GM08714 (cell line): ENCODE data around the gene KDM5B.

Experiments
- H3K4me3 ChIP-seq: fragments of 200-500 bp; sonication (Bioruptor generic); 2 replicates; pipeline ENCODE4 v1.5.1; 2014; ENCODE audit warnings: mild to moderate bottlenecking, low read length, inconsistent platforms
- ZNF274 ChIP-seq: IDR thresholded peaks from 2 replicates; pipeline ENCODE4 v1.6.1; 2012; ENCODE audit warnings: mild to moderate bottlenecking, low read depth, low read length

The KDM5B gene

DNA sequence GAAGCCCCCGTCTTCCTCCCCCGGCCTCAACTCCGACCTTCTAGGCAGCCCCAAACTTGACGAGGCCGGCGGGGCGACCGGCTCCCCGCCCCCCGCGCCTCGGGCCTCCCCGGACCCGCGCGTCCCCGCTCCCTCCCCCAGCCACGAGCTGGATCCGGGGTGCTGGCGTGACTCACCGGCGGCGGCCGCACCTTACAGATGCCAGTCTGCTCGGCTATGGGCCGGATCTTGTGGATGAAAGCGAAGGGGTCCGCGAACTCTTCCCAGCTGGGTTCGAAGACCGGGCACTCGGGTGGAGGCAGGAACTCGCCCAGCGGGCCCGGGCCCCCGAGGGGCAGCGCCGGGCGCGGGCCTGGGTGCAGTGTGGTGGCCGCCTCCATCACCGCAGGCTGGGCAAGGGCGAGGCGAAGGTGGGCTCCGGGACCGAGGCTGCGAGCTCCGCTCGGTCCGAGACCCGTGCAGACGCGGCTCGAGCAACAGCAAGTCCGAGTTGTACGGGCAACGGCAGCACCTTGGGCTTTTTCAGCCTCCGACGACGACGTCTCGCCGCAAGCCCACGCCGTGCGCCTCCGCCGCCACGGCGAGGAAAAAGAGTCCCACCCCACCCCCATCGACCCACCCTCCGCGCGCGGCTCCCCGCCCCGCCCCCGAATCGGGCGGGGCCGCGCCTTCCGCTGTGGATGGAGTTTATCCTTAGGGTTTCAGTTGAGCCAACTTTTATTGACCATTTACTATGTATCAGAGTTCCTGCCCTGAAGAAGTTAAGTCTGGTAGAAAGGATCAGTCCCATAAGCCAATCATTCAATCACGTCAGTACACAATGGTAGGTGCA is at the start of gene KDM5B:
TSS of gene KDM5B (minus strand) at position 496 of the 832 bp plus-strand sequence. CDS start at position 380, 116 bp downstream.
- TF ChIP-seq ZNF274 = no peak
- peak within 1 kb of the TSS; percentile 89 for H3K4me3 ChIP-seq

DNA sequence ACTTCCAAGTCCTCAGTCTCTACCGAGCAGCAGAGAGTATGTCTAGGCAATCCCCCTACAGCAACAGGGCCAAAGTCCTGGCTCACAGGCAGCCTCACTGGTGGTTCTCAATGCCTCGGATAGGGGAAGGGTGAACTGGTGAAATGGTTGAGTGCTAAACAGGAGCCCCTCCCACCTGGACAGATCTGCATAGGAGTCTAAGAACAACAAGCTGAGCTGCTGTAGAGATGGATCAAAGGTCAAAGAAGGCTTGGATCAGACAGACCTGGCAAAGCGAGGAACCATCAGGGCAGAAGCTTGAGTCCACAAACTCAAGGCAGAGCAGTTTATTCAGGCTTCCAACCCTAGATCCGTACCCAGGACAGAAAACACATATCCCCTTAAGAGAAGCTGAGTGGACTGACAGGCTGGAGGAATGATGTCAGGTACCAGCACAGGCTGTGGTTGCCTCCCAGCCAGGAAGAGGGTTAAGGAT is 49.0 kb upstream of the KDM5B start:
- no peak overlapping the region for H3K4me3 ChIP-seq
- no peak for TF ChIP-seq ZNF274

DNA sequence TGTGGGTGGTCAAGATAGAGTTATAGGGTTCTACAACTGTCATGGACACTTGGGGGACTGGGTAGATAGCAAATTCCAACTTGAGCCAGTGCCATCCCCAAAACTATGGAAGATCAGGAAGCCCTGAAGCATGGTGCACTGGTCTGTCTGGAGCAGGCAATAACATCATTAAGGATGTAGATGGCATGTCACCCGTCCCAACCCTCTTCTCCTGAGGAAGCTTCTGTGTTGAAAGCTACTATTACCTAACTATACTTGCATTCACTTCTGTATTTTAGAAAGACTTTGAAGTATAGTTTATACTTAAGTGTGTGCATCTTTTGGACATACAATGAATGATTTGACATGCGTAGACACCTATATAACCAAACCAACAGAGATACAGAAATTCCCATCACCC is 47.8 kb upstream of the KDM5B start:
- TF ChIP-seq ZNF274 = no peak
- H3K4me3 ChIP-seq = no peak overlapping the region

DNA sequence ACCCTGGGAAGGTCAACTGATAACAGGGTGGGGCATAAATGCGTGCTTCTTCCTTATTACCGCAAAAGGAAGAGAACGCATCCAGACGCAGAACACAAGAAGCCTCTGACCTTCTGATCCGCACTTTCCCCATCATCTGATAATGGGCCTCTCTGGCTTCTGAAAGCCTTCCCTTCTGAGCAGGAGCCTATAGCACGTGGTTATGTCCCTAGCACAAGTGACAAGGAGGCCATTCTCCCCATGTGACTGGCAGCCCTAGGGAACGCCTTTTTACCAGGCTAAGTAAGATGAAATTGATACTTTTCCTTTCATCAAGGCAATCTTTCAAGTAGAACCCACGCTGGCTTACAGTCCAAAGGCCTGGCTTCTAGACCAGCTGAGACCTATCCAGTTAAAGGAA is 46.6 kb upstream of the KDM5B start:
- TF ChIP-seq ZNF274 = no peak

DNA sequence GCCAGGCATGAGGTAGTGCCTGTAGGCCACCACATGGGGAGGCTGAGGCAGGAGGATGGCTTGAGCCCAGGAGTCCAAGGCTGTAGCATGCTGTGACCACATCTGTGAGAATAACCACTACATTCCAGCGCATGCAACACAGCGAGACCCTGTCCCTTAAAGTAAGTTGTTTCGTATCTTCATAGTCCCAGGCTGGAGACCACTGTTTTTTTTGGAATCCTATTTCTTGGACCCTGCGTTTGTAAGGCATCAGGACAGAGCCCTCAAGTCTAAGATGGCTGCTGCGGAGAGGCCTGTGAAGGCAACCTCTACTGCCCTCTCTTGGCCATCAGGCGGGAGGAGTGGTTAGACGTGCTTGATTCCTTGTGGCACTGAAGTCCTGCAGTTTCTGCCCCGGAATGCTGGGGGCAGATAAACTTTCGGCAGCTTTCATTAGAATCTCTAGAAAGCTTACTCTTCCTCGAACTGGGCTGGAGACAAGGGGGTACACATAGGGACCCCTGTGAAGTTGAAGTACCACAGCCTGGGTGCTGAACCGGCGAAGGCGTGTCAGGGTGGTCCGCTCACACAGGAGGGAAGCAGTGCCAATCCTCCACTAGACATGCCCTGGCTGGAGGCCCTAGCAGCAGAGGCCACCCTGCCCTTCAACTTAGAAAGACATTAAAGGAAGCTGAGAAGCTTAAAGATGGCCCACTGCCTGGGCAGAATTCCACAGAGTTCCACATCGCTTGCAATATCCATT is 44.1 kb upstream of the KDM5B start:
- H3K4me3 ChIP-seq = no peak overlapping the region

More for the DNA sequence above, 46.6 kb upstream of the KDM5B start:
- H3K4me3 ChIP-seq = no peak overlapping the region

DNA sequence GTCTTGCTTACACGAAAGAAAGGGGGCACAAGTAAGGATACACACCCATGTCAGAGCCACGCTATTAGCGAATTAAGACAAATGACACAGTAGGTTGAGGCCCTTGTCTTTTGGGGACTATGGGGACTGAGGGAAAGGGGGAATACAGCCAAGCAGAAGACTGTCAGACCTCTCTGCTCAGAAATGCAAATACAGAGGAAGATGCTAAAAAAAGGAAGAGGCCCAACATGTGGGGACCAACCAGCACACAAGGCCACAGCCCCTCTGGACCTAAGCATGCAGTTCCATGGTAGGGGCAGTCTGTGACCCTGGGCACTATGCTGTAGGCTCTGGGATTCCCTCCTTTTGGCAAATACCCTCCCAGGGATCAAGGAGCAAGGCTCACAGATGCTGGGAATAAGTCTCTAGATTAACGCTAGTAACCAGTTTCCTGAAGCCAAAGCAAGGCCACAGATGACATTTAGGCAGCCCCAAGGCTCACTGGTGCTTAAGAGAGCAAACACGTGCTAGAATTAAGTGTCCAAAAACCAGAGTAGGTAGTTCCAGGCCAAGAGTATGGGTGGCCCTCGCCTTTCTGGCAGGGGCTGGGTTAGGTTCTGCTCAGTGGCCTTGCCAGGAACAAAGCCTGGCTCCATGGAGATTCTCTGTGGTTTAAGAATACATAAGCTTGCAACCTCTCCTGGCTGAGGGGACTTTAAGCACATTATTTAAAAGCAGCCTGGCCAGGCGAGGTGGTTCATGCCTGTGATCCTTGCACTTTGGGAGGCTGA is 42.6 kb upstream of the KDM5B start:
- no peak for TF ChIP-seq ZNF274
- H3K4me3 ChIP-seq = no peak overlapping the region

More for the DNA sequence above, 44.1 kb upstream of the KDM5B start:
- TF ChIP-seq ZNF274 = no peak

DNA sequence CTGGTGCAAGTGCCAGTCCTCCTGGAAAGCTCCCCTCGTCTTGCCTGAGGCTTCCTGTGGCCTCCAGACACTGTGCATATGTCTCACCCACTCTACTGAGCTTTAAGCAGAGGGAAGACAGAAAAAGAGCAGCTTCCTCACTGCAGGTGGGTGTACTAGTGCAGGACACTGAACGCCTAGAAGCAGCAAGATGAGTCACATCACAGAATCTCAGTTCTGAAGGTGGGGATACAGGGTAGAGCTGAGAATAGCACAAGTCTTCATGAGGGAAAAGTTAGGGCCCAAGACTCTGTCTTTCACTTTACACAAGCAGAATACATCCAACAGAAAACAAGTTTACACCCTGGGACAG is 39.9 kb upstream of the KDM5B start:
- no peak overlapping the region for H3K4me3 ChIP-seq
- TF ChIP-seq ZNF274 = no peak

DNA sequence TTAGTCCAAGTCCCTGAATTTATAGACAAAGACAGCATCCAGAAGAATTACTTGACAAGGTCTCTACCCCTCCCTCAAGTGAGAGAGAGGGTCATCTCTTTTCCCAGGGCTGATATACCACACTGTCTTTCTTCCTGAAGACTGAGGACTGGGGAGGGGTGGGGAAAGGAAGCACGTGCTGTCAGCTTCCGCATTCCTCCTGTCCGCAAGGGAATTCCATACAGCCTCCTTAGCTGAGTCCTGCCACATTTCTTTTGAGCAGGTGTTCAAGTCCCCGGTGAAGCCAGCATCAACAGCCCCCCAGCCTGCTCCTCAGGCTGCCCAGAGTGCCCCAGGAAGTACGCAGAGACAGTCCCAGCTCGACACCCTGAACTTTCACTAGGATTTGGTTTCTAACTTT is 36.7 kb upstream of the KDM5B start:
- TF ChIP-seq ZNF274 = no peak
- no peak overlapping the region for H3K4me3 ChIP-seq

DNA sequence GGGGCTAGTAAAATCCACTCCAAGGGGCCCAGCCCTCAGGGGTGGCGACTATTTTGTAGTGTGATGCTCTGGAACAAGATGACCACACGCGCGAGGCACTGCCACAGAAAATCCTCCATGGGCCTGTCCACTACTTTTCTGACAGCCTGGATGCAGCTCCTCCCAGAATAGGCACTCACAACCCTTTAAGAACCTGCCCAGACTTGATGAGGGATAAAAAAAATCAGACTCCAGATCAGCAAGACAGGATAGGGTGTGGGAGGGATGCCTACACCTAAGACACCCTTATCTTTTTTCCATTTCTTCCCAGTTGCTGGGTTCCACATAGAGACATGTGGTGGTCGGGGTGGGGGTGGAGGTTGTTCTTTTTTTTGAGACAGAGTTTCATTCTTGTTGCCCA is 36.0 kb upstream of the KDM5B start:
- no peak overlapping the region for H3K4me3 ChIP-seq
- TF ChIP-seq ZNF274 = no peak

DNA sequence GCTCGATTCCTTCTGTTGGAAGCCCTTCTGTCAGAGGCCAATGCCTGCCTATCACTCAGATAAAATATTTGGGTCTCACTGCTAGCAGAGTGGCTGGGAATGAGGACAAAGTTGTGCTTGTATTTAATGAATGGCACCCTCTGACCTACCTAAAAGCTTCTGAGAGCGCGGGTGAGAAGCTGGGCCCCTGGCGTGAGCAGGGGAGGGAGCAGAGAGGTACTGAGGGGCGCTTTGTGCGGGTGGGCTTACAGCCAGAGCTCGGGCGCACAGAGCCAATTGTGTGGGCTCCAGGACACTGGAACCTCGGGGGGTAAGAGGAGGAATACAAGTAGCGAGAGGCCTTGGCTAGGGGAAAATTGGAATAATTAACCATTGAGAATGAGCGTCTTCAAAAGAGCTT is 34.9 kb upstream of the KDM5B start:
- no peak overlapping the region for H3K4me3 ChIP-seq
- TF ChIP-seq ZNF274 = no peak

DNA sequence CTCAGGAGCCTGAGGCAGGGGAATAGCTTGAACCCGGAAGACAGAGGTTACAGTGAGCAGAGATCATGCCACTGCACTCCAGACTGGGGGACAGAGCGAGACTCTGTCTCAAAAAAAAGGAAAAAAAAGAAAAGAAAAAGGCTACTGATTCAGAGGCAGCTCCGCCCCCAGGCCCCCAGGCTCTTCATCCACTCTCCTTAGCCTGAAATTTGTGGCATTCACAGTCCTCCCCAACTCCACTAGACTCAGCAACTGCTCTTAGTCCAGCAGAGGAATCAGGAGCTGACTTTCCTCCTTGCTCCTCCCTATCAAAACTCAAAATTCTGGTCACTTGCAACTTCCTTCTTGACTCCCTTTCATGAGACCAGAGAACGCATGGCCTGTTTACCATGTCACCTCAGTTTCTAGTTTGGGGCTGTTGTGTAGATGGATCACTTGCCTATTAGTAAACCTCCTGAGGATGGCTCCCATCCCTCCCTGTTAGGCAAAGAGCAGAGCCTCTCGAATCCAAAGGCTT is 29.6 kb upstream of the KDM5B start:
- H3K4me3 ChIP-seq = no peak overlapping the region
- no peak for TF ChIP-seq ZNF274

DNA sequence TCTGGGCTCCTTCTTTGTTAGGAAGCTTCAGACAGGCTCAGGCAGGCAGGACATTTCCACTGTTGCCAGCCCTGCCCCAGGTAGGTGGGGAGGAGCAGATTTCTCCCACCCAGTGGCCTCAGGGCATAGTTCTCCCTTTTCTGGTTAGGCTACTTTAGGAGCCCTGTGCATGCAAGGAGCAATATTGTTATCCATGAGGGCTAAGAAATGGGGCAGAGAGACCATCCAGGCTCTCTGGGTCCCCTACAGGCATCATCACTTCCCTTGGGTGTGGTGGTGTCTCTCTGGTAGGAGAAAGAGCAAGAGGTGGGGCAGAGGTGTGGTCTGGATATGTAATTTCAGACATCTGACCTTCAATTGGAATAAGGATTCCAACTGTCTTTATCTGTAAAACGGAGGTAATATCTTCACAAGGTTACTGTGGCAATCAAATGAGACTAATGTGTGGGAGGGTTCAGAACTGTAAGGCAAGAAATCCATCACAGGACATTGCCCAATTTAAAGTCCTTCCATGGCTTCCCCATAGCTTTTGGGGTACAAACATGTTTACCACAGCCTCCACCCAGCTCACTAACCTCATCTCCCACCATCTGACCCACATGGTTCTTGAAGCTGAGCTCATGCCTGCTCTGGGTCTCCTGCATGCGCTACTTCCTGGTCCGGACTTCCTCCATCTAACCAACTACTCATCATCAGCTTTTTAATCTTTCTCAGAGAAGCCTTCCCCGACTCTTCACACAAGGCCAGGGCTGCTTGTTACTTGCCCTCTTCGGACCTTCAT is 28.6 kb upstream of the KDM5B start:
- TF ChIP-seq ZNF274 = no peak
- H3K4me3 ChIP-seq = no peak overlapping the region

DNA sequence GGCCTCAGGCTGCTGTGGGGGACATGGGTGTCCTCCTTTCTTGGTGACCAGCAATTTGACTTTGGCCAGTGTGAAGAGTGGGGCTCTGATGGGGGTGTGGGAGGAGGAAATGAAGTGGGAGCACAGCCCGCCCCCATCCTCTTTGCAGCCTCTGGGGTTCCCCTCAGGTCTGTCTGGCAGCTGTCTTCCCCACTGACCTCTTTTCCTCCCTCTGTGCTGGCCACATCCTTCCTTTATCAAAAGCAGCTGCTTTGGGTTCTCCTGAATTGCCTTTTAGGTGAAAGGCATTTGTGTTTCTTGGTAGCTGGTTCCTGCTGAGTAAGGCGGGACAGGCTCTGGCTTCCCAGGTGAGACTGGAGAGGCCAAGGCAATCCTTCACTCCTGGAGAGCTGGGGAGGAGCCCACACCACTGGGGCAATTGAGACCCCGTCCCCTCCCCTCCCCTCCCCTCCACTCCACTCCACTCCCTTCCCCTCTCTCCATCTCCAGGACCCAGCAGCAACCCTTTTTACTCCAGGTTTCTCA is 27.4 kb upstream of the KDM5B start:
- no peak for TF ChIP-seq ZNF274
- H3K4me3 ChIP-seq = no peak overlapping the region
